HCT116 (cell line): ENCODE data around the gene LRRC14B. TPM values are rescaled to one million over a fixed set of nuclear protein-coding genes. Genes with fewer than 3 reads are reported as not detected.

Source experiments
- ATAC-seq: fragments of 200-7000 bp; cut with Tn5 transposase; 2 replicates; pipeline ENCODE4 v1.9.1; 2020; ENCODE audit warnings: mild to moderate bottlenecking, moderate library complexity
- BruUV-seq: library from RNA; stranded (reverse); fragments of 400-500 nt; replicated peaks from 2 replicates; lab custom pipeline; 2021; lab: Mats Ljungman, UMichigan
- CTCF ChIA-PET: fragments of 300-600 bp; sonication (Branson Sonifier 250); formaldehyde crosslinking; loops from one replicate; lab custom pipeline; 2021; ENCODE audit warnings: antibody characterized with exemption; lab: Charles Lee
- POLR2A ChIA-PET: fragments of 300-600, 350-600 bp; sonication (Branson Sonifier 250); formaldehyde crosslinking; loops from one replicate; lab custom pipeline; 2021; ENCODE audit warnings: antibody characterized with exemption; lab: Charles Lee
- RAD21 ChIA-PET, 2 experiments: fragments of 300-600 bp; sonication (Branson Sonifier 250); formaldehyde crosslinking; loops; one replicate each; lab custom pipeline; 2023; ENCODE audit warnings: low total read pairs in 2 of 2; ENCODE audit not compliant: uncharacterized antibody in 2 of 2, unreplicated experiment in 2 of 2, low non-redundant PET in 1 of 2; lab: Charles Lee
- DNase-seq: peaks from one replicate; pipeline ENCODE4 v3.0.0-alpha.2; 2010; ENCODE audit warnings: low read depth, low spot score
- H2AFZ ChIP-seq: fragments of 200-600 bp; shearing (Covaris generic), sonication (generic); 2 replicates; pipeline ENCODE4 v1.6.1; 2017; ENCODE audit warnings: low read depth, mixed run types, mixed read lengths, antibody characterized with exemption, low read length; ENCODE audit not compliant: poor library complexity, severe bottlenecking
- H3K27ac ChIP-seq: 2 replicates; pipeline ENCODE4 v1.5.1; 2012; ENCODE audit warnings: low read depth, low read length
- H3K27me3 ChIP-seq: fragments of 200-600 bp; sonication (generic); 2 replicates; pipeline ENCODE4 v1.6.1; 2016; ENCODE audit warnings: mixed run types, low read length, mixed read lengths; ENCODE audit not compliant: insufficient read depth
- H3K36me3 ChIP-seq, 2 experiments: fragments of 200-500 bp in 1 of 2; fragments of 200-600 bp in 1 of 2; sonication (Bioruptor generic) in 1 of 2; sonication (generic) in 1 of 2; 2 replicates each; pipeline versions ENCODE4 v1.5.1 to v1.6.1; 2014 to 2016; ENCODE audit warnings: low read length in 2 of 2, inconsistent platforms in 1 of 2, mixed read lengths in 1 of 2, mixed run types in 1 of 2; ENCODE audit not compliant: insufficient read depth in 2 of 2, control insufficient read depth in 1 of 2
- H3K4me1 ChIP-seq, 2 experiments: fragments of 200-600 bp in 1 of 2; sonication (generic) in 1 of 2; 2 replicates each; pipeline versions ENCODE4 v1.5.1 to v1.6.1; 2012 to 2017; ENCODE audit warnings: low read length in 2 of 2, inconsistent platforms in 1 of 2, mild to moderate bottlenecking in 1 of 2, mixed read lengths in 1 of 2, mixed run types in 1 of 2, moderate library complexity in 1 of 2; ENCODE audit not compliant: insufficient read depth in 2 of 2, control insufficient read depth in 1 of 2
- H3K4me2 ChIP-seq: fragments of 200-600 bp; sonication (generic); 2 replicates; pipeline ENCODE4 v1.6.1; 2017; ENCODE audit warnings: mixed run types, low read length, mixed read lengths
- H3K4me3 ChIP-seq, 2 experiments: fragments of 200-600 bp in 1 of 2; sonication (generic) in 1 of 2; replicated peaks in 1 of 2; 2 replicates each; pipeline ENCODE4 v1.5.1; 2011 to 2016; ENCODE audit warnings: low read length in 2 of 2, control low read depth in 1 of 2, low read depth in 1 of 2, mild to moderate bottlenecking in 1 of 2, mixed read lengths in 1 of 2, mixed run types in 1 of 2
- H3K79me2 ChIP-seq: fragments of 200-600 bp; sonication (generic); 2 replicates; pipeline ENCODE4 v1.6.1; 2017; ENCODE audit warnings: mild to moderate bottlenecking, mixed run types, low read length, moderate library complexity, mixed read lengths; ENCODE audit not compliant: insufficient read depth
- H3K9ac ChIP-seq: fragments of 200-600 bp; sonication (generic); 2 replicates; pipeline ENCODE4 v1.6.1; 2016; ENCODE audit warnings: low read length, mixed read lengths
- H3K9me2 ChIP-seq: fragments of 200-600 bp; sonication (generic), shearing (Covaris generic); 2 replicates; pipeline ENCODE4 v1.6.1; 2017; ENCODE audit warnings: mixed run types, mild to moderate bottlenecking, moderate library complexity; ENCODE audit not compliant: insufficient read depth
- H3K9me3 ChIP-seq, 2 experiments: fragments of 200-500 bp in 1 of 2; fragments of 200-600 bp in 1 of 2; sonication (Bioruptor generic) in 1 of 2; sonication (generic) in 1 of 2; 2 replicates each; pipeline ENCODE4 v1.6.1; 2014 to 2017; ENCODE audit warnings: low read length in 2 of 2, mixed read lengths in 2 of 2, inconsistent platforms in 1 of 2, low read depth in 1 of 2, mild to moderate bottlenecking in 1 of 2, mixed run types in 1 of 2, moderate library complexity in 1 of 2; ENCODE audit not compliant: control insufficient read depth in 1 of 2, insufficient read depth in 1 of 2
- H4K20me1 ChIP-seq: fragments of 200-600 bp; sonication (generic), shearing (Covaris generic); 2 replicates; pipeline ENCODE4 v1.6.1; 2017; ENCODE audit warnings: mixed run types, mild to moderate bottlenecking, moderate library complexity; ENCODE audit not compliant: insufficient read depth
- ATF3 ChIP-seq: IDR thresholded peaks from 2 replicates; pipeline ENCODE4 v1.6.1; 2012
- CBX3 ChIP-seq: IDR thresholded peaks from 2 replicates; pipeline ENCODE4 v1.6.1; 2012; ENCODE audit warnings: low read depth
- CEBPB ChIP-seq: IDR thresholded peaks from 2 replicates; pipeline ENCODE4 v1.6.1; 2012; ENCODE audit warnings: low read depth
- EGR1 ChIP-seq: IDR thresholded peaks from 2 replicates; pipeline ENCODE4 v1.6.1; 2012; ENCODE audit warnings: low read depth
- EZH2 ChIP-seq: fragments of 200-600 bp; sonication (generic); IDR thresholded peaks from 2 replicates; pipeline ENCODE4 v1.6.1; 2017; ENCODE audit warnings: antibody characterized with exemption, mixed run types
- EZH2phosphoT487 ChIP-seq: fragments of 200-600 bp; IDR thresholded peaks from 2 replicates; pipeline ENCODE4 v1.6.1; 2018; ENCODE audit warnings: antibody characterized with exemption, borderline replicate concordance
- JUND ChIP-seq: IDR thresholded peaks from 2 replicates; pipeline ENCODE4 v1.6.1; 2012
- POLR2A ChIP-seq: IDR thresholded peaks from 2 replicates; pipeline ENCODE4 v1.7.0; 2011; ENCODE audit warnings: borderline replicate concordance; ENCODE audit not compliant: insufficient read depth, insufficient read length; ENCODE audit errors: extremely low read depth
- POLR2AphosphoS5 ChIP-seq: IDR thresholded peaks from 2 replicates; pipeline ENCODE4 v1.6.1; 2011; ENCODE audit warnings: mild to moderate bottlenecking, low read depth, low read length, moderate library complexity
- RAD21 ChIP-seq: IDR thresholded peaks from 2 replicates; pipeline ENCODE4 v1.6.1; 2012; ENCODE audit warnings: low read depth, mild to moderate bottlenecking
- SIN3A ChIP-seq: IDR thresholded peaks from 2 replicates; pipeline ENCODE4 v1.6.1; 2012; ENCODE audit warnings: low read depth
- SRF ChIP-seq: IDR thresholded peaks from 2 replicates; pipeline ENCODE4 v1.6.1; 2012; ENCODE audit warnings: low read depth
- TCF7L2 ChIP-seq: IDR thresholded peaks from 2 replicates; pipeline ENCODE4 v1.7.0; 2011; ENCODE audit warnings: borderline replicate concordance, inconsistent platforms; ENCODE audit not compliant: insufficient read depth, insufficient read length; ENCODE audit errors: extremely low read depth
- ZNF274 ChIP-seq: fragments of 200-500 bp; sonication (Bioruptor generic); IDR thresholded peaks from 2 replicates; pipeline ENCODE4 v1.6.1; 2014; ENCODE audit warnings: mild to moderate bottlenecking, low read depth, low read length, inconsistent platforms
- intact Hi-C: fragments of 100-400 bp; cut with micrococcal nuclease; formaldehyde crosslinking; loops from 2 replicates; pipeline ENCODE4 v1.10.0; 2022
- total RNA-seq: library from RNA; stranded (reverse); gene quantifications from one replicate; pipeline ENCODE4 v1.2.1, GENCODE V29; 2021; ENCODE audit not compliant: unreplicated experiment
- TF ChIP-seq, protein P1 (sequence below): IDR thresholded peaks from 2 replicates; pipeline ENCODE4 v1.6.1; 2012; ENCODE audit warnings: low read depth
- TF ChIP-seq, protein P2 (sequence below), 3 experiments: fragments of 200-600 bp in 1 of 3; sonication (generic) in 1 of 3; IDR thresholded peaks in 2 of 3; conservative IDR thresholded peaks in 1 of 3; 2 replicates each; pipeline ENCODE4 v1.5.1; 2012 to 2017; ENCODE audit warnings: low read depth in 2 of 3, low read length in 2 of 3, antibody characterized with exemption in 1 of 3, borderline replicate concordance in 1 of 3, control low read depth in 1 of 3, mild to moderate bottlenecking in 1 of 3, mixed read lengths in 1 of 3, mixed run types in 1 of 3, moderate library complexity in 1 of 3; ENCODE audit not compliant: insufficient read depth in 1 of 3

LRRC14B gene
- total RNA-seq, 1 experiment from 2014 or later = not detected

- TF ChIP-seq, protein P1, sequence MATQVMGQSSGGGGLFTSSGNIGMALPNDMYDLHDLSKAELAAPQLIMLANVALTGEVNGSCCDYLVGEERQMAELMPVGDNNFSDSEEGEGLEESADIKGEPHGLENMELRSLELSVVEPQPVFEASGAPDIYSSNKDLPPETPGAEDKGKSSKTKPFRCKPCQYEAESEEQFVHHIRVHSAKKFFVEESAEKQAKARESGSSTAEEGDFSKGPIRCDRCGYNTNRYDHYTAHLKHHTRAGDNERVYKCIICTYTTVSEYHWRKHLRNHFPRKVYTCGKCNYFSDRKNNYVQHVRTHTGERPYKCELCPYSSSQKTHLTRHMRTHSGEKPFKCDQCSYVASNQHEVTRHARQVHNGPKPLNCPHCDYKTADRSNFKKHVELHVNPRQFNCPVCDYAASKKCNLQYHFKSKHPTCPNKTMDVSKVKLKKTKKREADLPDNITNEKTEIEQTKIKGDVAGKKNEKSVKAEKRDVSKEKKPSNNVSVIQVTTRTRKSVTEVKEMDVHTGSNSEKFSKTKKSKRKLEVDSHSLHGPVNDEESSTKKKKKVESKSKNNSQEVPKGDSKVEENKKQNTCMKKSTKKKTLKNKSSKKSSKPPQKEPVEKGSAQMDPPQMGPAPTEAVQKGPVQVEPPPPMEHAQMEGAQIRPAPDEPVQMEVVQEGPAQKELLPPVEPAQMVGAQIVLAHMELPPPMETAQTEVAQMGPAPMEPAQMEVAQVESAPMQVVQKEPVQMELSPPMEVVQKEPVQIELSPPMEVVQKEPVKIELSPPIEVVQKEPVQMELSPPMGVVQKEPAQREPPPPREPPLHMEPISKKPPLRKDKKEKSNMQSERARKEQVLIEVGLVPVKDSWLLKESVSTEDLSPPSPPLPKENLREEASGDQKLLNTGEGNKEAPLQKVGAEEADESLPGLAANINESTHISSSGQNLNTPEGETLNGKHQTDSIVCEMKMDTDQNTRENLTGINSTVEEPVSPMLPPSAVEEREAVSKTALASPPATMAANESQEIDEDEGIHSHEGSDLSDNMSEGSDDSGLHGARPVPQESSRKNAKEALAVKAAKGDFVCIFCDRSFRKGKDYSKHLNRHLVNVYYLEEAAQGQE = no peak
- no peak for TF ChIP-seq ZNF274
- no peak for TF ChIP-seq EZH2
- no peak for TF ChIP-seq POLR2A
- TF ChIP-seq EGR1 = no peak
- TF ChIP-seq SIN3A = no peak
- TF ChIP-seq TCF7L2 = no peak
- TF ChIP-seq CBX3 = no peak
- no peak for TF ChIP-seq POLR2AphosphoS5
These were observed 19.4 kb upstream of the LRRC14B start (continued) for GRCh38 chr5:171801-172331.

- H3K4me1 ChIP-seq = peaks cover 0 to 6% of the 10 kb centered on the region in 2 experiments; a peak in 2 of 4 replicates
- no peak for ATAC-seq
- TF ChIP-seq EGR1 (no peak), CBX3 (no peak), CEBPB (no peak), ATF3 (no peak), EZH2phosphoT487 (no peak), ZNF274 (no peak), JUND (no peak), SRF (no peak), EZH2 (no peak), RAD21 (no peak)
- TF ChIP-seq, protein P2, sequence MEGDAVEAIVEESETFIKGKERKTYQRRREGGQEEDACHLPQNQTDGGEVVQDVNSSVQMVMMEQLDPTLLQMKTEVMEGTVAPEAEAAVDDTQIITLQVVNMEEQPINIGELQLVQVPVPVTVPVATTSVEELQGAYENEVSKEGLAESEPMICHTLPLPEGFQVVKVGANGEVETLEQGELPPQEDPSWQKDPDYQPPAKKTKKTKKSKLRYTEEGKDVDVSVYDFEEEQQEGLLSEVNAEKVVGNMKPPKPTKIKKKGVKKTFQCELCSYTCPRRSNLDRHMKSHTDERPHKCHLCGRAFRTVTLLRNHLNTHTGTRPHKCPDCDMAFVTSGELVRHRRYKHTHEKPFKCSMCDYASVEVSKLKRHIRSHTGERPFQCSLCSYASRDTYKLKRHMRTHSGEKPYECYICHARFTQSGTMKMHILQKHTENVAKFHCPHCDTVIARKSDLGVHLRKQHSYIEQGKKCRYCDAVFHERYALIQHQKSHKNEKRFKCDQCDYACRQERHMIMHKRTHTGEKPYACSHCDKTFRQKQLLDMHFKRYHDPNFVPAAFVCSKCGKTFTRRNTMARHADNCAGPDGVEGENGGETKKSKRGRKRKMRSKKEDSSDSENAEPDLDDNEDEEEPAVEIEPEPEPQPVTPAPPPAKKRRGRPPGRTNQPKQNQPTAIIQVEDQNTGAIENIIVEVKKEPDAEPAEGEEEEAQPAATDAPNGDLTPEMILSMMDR (IDR thresholded peaks at IDR 0.05 in 2 of 3, conservative IDR thresholded peaks at IDR 0.05 in 1 of 3; ENCODE audit: borderline replicate concordance in 1 of 3, insufficient read depth in 1 of 3, low read depth in 2 of 3, low read length in 2 of 3) = no peak
- TF ChIP-seq, protein P1 = no peak
These were observed 18.9 kb upstream of the LRRC14B start for GRCh38 chr5:172421-172820.

More at GRCh38 chr5:172421-172820, 18.9 kb upstream of the LRRC14B start:
- RAD21 ChIA-PET = no interaction called here
- Histone ChIP-seq H3K27me3 (no peaks in the 10 kb centered on the region), H2AFZ (no peak overlapping the region), H3K36me3 (no peaks in the 10 kb centered on the region), H3K79me2 (no peaks in the 10 kb centered on the region), H3K9me3 (no peaks in the 10 kb centered on the region), H3K4me2 (no peak overlapping the region), H3K9ac (no peak overlapping the region), H3K4me3 (no peak overlapping the region), H3K27ac (no peak overlapping the region), H3K9me2 (no peaks in the 10 kb centered on the region), H4K20me1 (no peaks in the 10 kb centered on the region)
- CTCF ChIA-PET = no interaction called here
- no TSS peak for BruUV-seq
- DNase-seq = no peak
- intact Hi-C loops = no loop called here
- POLR2A ChIA-PET = no interaction called here
